Right lobe of liver (tissue), 6 donors: Measurements from ENCODE around the gene DDOST. TPM values are rescaled to one million over a fixed set of nuclear protein-coding genes. Genes with fewer than 3 reads are reported as not detected.

Source experiments
- ATAC-seq, 4 donors: fragments of 200-7000 bp; cut with Tn5 transposase; one replicate each; pipeline ENCODE4 v1.9.1; 2020; ENCODE audit warnings: mild to moderate bottlenecking in 4 of 4, moderate library complexity in 4 of 4
- DNase-seq, 3 donors: peaks; one replicate each; pipeline ENCODE4 v3.0.0-alpha.2; 2020
- H3K27ac ChIP-seq, 3 donors: fragments of 200-600 bp; one replicate each; pipeline ENCODE4 v1.8.0; 2022
- H3K27me3 ChIP-seq, 2 donors: fragments of 200-600 bp; one replicate each; pipeline ENCODE4 v1.8.0; 2022
- H3K36me3 ChIP-seq, 4 donors: fragments of 200-600 bp; sonication (generic) in 1 of 4; one replicate each; pipeline versions ENCODE4 v1.5.1 to v1.8.0; 2017 to 2022; ENCODE audit warnings: control low read depth in 1 of 4
- H3K4me1 ChIP-seq, 4 donors: fragments of 200-600 bp; sonication (generic) in 1 of 4; one replicate each; pipeline versions ENCODE4 v1.5.1 to v1.8.0; 2017 to 2022; ENCODE audit warnings: control low read depth in 1 of 4
- H3K4me3 ChIP-seq, 3 donors: fragments of 200-600 bp; one replicate each; pipeline ENCODE4 v1.8.0; 2022
- H3K9me3 ChIP-seq, 4 donors: fragments of 200-600 bp; sonication (generic) in 1 of 4; one replicate each; pipeline versions ENCODE4 v1.5.1 to v1.8.0; 2017 to 2022; ENCODE audit warnings: control low read depth in 1 of 4
- POLR2A ChIP-seq: fragments of 450-650 bp; IDR thresholded peaks from one replicate; pipeline ENCODE4 v1.6.1; 2017; ENCODE audit warnings: antibody characterized with exemption, mild to moderate bottlenecking
- WGBS: methylation state at CpG from one replicate; pipeline ENCODE4 v1.1.6; 2018; ENCODE audit warnings: low coverage, low lambda C conversion rate; ENCODE audit not compliant: insufficient coverage; ENCODE audit errors: missing lambda C conversion rate; 5-methylcytosine and 5-hydroxymethylcytosine counted together
- intact Hi-C, 2 donors: fragments of 100-400 bp; cut with DNase I; formaldehyde crosslinking; loops; one replicate each; pipeline versions ENCODE4 v1.11.2 to v1.14.1; 2022
- long read RNA-seq: library from polyadenylated mRNA; unstranded; transcript quantifications from one replicate; pipeline ENCODE4 v2.0.0, GENCODE V29; 2019
- total RNA-seq, 6 experiments: library from RNA; depleted of rRNA in 2 of 6; stranded (reverse); fragments of >200 nt in 2 of 6; fragmentation: NEBNext Ultra II Directional in 3 of 6; extraction: Animal tissue kit (Norgen Biotek cat#: 25700) in 3 of 6; gene quantifications; one replicate each; pipeline versions ENCODE4 v1.1.0 to v1.2.4, GENCODE V29; 2016 to 2023
- TF ChIP-seq, protein P1 (sequence below), 4 donors: fragments of 200-600 bp in 3 of 4; fragments of 450-650 bp in 1 of 4; IDR thresholded peaks; one replicate each; pipeline versions ENCODE4 v1.5.1 to v1.8.0; 2016 to 2022; ENCODE audit warnings: antibody characterized with exemption in 4 of 4, mild to moderate bottlenecking in 2 of 4
- donor health status: DM: no; HTN: yes; CAD: no.
- donor health status: DM: no; HTN: no; CAD: no.
- donor health status: DM: no; HTN: no; CAD: no.
- donor health status: DM: no; HTN: yes; CAD: no.
- donor health status: DM: no; HTN: yes; CAD: no.

The DDOST gene
- 100 to 1,000 TPM in 3 of 6 experiments, 10 to 100 TPM in 3; 53.0 to 132 (median 100) TPM for total RNA-seq
- long read RNA-seq, transcript DDOST-202 (11 exons, 2,126 nt) = major isoform, 29 of 29 reads
- long read RNA-seq, partial matches to known transcripts = 0 of 29 reads
- long read RNA-seq, other reads (novel, unspliced or antisense) = 0 of 29 reads

DNA sequence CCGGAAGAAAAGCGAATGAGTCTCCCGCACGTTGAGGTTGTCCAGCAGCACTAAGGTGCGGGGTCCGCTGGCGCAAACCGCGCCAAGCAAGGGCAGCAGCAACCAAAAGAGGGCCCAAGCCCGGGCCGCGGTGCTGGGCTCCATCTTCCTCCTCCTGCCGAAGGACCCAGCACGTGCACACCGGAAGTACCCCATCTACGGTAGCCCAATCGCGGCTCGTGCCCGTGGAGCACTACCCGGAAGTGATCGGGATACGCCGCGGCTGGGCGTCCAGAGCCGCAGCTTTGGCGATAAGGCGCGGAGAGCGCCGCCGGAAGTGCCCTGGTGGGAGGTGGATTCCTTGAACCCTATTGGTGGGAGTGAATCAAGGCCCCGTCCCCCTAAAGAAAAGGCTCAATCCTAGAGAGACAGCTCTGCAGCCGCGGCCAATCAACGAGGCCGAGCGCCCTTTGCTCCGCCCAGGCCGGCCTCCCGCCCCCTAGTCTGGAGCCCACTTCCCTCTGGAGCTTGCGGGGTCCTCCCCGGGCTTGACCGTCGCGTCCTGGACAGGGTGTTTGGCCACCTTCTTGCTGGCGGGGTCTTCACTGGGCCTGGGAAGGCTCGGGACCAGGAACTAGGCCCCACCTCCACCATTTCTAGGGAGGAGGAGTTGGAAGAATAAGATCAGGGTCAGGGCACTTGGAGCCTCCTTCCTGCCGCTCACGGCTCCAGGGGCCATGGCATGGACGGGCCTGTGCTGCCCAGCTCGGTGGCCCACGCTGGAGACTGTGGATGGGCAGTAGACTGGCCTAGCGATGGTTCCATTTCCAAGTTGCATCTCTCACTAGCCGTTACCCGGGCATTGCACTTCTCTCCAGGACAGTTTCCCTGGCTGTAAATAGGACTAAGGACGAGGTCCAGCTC is at the start of gene DDOST:
Gene DDOST (minus strand): TSS at position 163 of the 903 bp plus-strand sequence. CDS start 19 bp downstream, at position 144.
- Histone ChIP-seq H3K27me3 (no peaks in the 10 kb centered on the region), H3K4me1 (peaks cover 0 to 20% (median 9%) of the 10 kb centered on the region in 4 donors), H3K4me3 (peak within 1 kb of the TSS; percentile 80 to 99 (median 97)), H3K9me3 (no peaks in the 10 kb centered on the region), H3K36me3 (peaks cover 0 to 14% (median 6%) of the 10 kb centered on the region in 4 donors), H3K27ac (peak within 1 kb of the TSS; percentile 49 to 51 (median 50))
- 0% methylated on average over 10 of the region's 58 CpGs for WGBS
- TF ChIP-seq, protein P1, sequence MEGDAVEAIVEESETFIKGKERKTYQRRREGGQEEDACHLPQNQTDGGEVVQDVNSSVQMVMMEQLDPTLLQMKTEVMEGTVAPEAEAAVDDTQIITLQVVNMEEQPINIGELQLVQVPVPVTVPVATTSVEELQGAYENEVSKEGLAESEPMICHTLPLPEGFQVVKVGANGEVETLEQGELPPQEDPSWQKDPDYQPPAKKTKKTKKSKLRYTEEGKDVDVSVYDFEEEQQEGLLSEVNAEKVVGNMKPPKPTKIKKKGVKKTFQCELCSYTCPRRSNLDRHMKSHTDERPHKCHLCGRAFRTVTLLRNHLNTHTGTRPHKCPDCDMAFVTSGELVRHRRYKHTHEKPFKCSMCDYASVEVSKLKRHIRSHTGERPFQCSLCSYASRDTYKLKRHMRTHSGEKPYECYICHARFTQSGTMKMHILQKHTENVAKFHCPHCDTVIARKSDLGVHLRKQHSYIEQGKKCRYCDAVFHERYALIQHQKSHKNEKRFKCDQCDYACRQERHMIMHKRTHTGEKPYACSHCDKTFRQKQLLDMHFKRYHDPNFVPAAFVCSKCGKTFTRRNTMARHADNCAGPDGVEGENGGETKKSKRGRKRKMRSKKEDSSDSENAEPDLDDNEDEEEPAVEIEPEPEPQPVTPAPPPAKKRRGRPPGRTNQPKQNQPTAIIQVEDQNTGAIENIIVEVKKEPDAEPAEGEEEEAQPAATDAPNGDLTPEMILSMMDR (IDR thresholded peaks at IDR 0.05) = peak; percentile 10 to 56 (median 54)
- TF ChIP-seq POLR2A = peak; percentile 46
- ATAC-seq = peak; percentile 93 to 97 (median 96)
- peak; percentile 97 for DNase-seq
- intact Hi-C loops = no loop called here

DNA sequence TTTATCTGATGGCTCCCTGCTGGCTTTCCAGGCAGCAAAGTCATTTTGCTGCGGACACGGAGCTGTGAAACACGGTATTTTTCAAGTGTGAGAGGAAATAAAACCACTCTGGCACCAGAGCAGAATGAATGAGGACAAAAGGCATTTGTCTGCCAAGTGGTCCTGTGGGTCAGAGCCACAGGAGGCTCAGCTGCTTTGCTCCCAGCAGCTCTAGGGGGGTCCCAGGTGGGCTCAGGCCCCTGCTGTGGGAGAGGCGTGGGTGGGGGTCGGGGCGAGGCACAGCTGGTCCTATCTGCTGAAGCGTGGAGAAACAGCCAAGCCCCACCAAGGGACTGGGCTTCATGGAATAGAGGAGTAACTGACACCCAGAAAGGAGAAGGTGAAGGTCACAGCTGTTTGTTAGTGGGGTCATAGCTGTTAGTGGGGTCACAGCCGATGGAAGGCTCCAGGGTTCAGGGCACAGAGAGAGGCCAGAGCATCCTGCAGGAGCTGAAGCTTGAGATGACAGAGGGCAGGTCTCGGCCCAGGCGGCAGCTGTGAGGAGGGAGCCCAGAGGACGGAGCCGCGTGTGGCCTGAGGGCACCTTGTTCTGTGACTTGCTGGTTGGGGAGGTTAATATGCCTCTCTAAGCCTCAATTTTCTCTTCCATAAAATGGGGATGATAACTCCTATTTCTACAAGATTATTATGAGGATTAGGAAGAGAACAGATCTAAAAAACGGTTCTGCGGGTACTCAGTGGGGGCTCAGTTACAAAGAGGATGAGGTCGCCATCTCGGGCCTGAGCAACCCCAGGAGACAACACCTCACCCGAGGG is 49.5 kb upstream of the DDOST start:
- no peak for TF ChIP-seq POLR2A
- TF ChIP-seq, protein P1 (IDR thresholded peaks at IDR 0.05) = no peak
- H3K36me3 ChIP-seq = no peaks in the 10 kb centered on the region
- no peaks in the 10 kb centered on the region for H3K27me3 ChIP-seq
- no peak overlapping the region for H3K4me3 ChIP-seq
- H3K9me3 ChIP-seq = no peaks in the 10 kb centered on the region
- WGBS = 65% methylated on average over 17 of the region's 18 CpGs
- no peaks in the 10 kb centered on the region for H3K4me1 ChIP-seq
- intact Hi-C loops = no loop called here
- DNase-seq (no peak), ATAC-seq (no peak)
- no peak overlapping the region for H3K27ac ChIP-seq

DNA sequence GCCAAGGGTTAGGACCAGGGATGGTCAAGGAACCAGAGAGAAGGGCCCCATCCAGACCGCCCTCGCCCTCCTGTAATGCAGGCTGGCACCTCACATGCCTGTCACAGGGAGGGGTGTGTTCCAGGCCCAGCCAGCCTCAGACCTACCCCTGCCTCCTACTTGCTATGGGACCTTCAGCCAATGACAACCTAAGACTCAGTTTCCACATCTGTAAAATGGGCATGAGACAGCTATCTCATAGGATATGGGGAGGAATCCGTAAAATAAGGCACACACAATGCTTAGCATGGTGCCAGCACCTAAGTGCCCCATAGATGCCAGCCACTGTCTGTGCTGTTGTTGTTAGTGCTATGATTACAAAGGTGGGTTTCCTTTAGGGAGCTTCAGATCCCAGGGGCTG is 48.7 kb upstream of the DDOST start:
- H3K4me3 ChIP-seq = no peak overlapping the region
- H3K27ac ChIP-seq = no peak overlapping the region
- H3K9me3 ChIP-seq = no peaks in the 10 kb centered on the region
- H3K4me1 ChIP-seq = no peaks in the 10 kb centered on the region
- H3K36me3 ChIP-seq = no peaks in the 10 kb centered on the region
- ATAC-seq (no peak), DNase-seq (no peak)
- TF ChIP-seq, protein P1 (IDR thresholded peaks at IDR 0.05) = no peak
- TF ChIP-seq POLR2A = no peak
- intact Hi-C loops = no loop called here
- H3K27me3 ChIP-seq = no peaks in the 10 kb centered on the region
- WGBS = 93% methylated on average over 3 of the region's 3 CpGs

DNA sequence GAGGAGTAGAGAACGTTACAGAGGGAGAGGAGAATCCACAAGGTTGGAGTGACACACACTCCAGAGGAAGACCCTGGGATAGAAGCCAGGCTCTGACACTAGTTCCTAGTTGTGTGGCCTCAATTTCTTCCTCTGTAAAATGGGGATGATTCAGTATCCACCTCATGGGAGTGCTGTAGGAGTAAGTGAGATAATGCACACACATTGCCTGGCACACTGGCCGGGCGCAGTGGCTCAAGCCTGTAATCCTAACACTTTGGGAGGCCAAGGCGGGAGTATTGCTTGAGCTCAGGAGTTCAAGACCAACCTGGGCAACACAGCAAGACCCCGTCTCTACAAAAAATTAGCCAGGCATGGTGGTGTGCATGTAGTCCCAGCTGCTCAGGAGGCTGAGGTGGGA is 47.7 kb upstream of the DDOST start:
- TF ChIP-seq POLR2A = no peak
- TF ChIP-seq, protein P1 (IDR thresholded peaks at IDR 0.05) = no peak
- 76% methylated on average over 5 of the region's 5 CpGs for WGBS
- Histone ChIP-seq H3K27me3 (no peaks in the 10 kb centered on the region), H3K4me3 (no peak overlapping the region), H3K36me3 (no peaks in the 10 kb centered on the region), H3K4me1 (no peaks in the 10 kb centered on the region), H3K27ac (no peak overlapping the region), H3K9me3 (no peaks in the 10 kb centered on the region)
- no peak for ATAC-seq
- no peak for DNase-seq
- intact Hi-C loops = no loop called here
